Measurements from ENCODE around the gene TPD52L1.

Gene TPD52L1

DNA sequence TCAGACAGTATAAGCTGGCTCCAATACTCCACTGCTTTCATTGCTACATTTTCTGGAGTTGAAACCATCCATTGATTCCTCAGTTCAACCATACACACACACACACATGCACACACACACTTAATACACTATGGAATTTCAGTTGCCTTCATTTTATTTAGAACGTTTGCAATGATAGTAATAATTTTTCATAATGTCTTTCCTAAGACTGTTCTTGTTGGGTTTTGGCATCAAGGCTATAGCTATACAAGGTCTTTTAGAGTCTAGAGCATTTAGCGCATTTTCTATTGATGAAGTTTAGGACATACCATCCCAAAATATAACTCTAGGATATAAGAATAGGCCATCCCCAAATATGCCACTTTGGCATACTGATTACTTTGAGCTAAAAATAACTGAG lies 15.5 kb upstream of the TPD52L1 start:
- no peak for DNase-seq (ENCODE audit: low read depth)
- TF ChIP-seq, protein P1, sequence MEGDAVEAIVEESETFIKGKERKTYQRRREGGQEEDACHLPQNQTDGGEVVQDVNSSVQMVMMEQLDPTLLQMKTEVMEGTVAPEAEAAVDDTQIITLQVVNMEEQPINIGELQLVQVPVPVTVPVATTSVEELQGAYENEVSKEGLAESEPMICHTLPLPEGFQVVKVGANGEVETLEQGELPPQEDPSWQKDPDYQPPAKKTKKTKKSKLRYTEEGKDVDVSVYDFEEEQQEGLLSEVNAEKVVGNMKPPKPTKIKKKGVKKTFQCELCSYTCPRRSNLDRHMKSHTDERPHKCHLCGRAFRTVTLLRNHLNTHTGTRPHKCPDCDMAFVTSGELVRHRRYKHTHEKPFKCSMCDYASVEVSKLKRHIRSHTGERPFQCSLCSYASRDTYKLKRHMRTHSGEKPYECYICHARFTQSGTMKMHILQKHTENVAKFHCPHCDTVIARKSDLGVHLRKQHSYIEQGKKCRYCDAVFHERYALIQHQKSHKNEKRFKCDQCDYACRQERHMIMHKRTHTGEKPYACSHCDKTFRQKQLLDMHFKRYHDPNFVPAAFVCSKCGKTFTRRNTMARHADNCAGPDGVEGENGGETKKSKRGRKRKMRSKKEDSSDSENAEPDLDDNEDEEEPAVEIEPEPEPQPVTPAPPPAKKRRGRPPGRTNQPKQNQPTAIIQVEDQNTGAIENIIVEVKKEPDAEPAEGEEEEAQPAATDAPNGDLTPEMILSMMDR (IDR thresholded peaks at IDR 0.05; ENCODE audit: low read length, missing control alignments) = no peak
- no peak overlapping the region for H3K4me3 ChIP-seq (replicated peaks; ENCODE audit: low read depth, low read length)

DNA sequence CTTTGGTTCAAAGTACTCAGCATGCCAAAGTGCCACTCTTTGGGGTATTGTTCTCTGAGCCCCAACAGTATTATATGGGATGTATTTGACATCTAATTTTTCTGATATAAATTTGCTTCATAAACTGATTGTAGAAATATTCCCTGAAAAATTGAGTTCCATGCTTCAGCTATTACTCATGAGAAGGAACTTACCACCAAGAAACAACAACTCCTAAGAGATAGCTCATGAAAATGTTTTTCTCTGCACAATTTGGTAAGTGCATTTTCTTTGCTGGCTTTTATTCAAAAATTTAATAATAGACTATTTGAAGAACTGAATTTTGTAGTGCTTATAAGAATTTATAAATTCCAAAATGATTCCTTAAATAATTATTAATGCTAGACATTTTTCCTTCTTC lies 12.8 kb upstream of the TPD52L1 start:
- H3K4me3 ChIP-seq (replicated peaks; ENCODE audit: low read depth, low read length) = no peak overlapping the region
- TF ChIP-seq, protein P1 (IDR thresholded peaks at IDR 0.05; ENCODE audit: low read length, missing control alignments) = no peak
- DNase-seq (ENCODE audit: low read depth) = peak; percentile 28

DNA sequence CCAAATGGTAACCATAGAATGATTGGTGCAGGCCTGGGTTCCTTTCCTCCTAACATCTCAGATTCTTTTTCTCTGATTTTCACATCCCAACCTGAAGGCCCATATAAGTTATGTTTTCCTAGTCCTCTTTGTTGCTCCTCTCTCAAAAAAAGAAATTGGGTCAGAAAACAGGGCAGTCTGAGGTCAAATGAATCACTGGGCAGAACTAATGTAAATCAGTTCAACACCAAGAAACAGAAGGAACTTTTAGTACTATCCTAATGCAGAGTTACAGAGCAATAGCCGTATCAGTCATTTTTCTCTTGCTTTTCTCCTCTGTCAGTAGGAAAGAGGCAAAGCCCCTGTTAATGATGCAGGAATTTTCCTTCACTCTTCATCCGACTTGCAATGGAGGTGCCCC lies 11.0 kb upstream of the TPD52L1 start:
- no peak for DNase-seq (ENCODE audit: low read depth)
- TF ChIP-seq, protein P1 (IDR thresholded peaks at IDR 0.05; ENCODE audit: low read length, missing control alignments) = no peak
- no peak overlapping the region for H3K4me3 ChIP-seq (replicated peaks; ENCODE audit: low read depth, low read length)

DNA sequence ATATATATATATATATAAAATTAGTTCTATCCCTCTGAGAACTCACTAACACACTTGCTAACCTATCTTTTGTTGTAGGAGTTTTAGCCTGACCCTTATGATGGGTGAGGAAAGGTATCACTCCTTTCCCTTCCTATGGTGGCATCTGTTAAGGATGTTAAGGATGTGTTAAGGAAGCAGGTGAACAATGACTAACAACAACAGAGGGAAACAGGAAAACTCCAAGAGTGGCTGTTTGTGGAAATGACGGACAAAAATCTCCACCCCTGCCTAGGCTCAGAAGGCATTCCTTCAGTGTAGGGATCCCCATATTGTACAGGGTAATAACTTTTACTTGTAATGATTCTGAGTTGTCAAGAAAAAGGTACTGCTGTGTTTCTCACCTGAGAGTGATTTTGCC lies 8.8 kb upstream of the TPD52L1 start:
- H3K4me3 ChIP-seq (replicated peaks; ENCODE audit: low read depth, low read length) = no peak overlapping the region
- TF ChIP-seq, protein P1 (IDR thresholded peaks at IDR 0.05; ENCODE audit: low read length, missing control alignments) = no peak

DNA sequence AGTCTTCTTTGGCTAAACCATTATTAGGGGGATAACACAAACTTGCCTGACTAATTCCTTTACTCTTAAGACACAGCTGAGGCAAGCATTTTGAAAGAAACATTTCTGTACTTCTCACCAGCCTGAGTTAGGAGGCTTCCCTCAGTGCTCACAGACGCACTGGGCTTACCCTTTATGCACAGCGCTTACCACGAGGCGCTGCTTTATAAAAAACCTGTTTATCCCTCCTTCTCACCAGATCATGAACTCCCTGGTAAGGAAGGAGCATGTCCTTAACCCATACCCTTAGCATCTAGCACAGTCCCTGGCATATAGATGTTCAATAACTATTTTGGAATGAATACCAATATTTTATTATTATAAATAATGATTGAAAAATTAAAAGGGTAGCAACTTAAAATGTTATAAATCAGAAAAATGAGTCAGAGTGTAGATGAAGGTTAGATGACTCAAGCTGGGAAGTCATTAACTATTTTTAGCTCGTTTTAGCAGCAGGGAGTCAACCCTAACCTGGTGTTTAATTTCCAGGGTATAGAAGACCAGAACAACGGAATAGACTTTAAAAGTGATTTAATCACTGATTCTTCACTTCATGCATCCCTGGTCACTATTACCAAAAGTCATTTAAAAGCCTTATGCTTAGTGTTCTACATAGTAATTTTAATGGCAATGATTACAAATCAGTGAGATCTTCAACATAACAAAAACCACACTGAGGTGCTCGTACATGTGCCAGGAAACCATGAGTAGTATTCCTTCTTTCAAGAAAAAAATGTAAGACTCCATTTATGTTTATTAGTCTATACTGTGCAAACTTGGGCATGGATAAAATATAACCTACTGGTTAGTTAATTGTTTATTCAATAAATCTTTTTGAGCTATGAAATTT lies 4.1 kb upstream of the TPD52L1 start:
- peak; percentile 14 for DNase-seq (ENCODE audit: low read depth)
- no peak overlapping the region for H3K4me3 ChIP-seq (replicated peaks; ENCODE audit: low read depth, low read length)
- TF ChIP-seq, protein P1 (IDR thresholded peaks at IDR 0.05; ENCODE audit: low read length, missing control alignments) = no peak

More for the DNA sequence above, 8.8 kb upstream of the TPD52L1 start:
- no peak for DNase-seq (ENCODE audit: low read depth)

DNA sequence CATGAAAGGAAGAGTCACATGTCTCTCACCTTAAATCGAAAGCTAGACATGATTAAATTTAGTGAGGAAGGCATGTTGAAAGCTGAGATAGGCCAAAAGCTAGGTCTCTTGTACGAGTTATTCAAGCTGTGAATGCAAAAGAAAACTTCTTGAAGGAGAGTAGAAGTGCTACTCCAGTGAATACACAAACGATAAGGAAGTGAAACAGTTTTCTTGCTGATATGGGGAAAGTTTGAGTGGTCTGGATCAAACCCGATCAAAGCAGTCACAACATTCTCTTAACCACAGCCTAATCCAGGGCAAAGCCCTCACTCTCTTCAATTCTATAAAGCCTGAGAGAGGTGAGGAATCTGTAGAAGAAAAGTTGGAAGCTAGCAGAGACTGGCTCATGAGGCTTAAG lies 1.9 kb upstream of the TPD52L1 start:
- H3K4me3 ChIP-seq (replicated peaks; ENCODE audit: low read depth, low read length) = no peak overlapping the region
- TF ChIP-seq, protein P1 (IDR thresholded peaks at IDR 0.05; ENCODE audit: low read length, missing control alignments) = no peak
- DNase-seq (ENCODE audit: low read depth) = no peak
